Choroid plexus epithelial cell (primary cell): ENCODE results near the gene IGLL5.

Experiments
- DNase-seq: peaks from one replicate; pipeline ENCODE4 v3.0.0-alpha.2; 2010; ENCODE audit warnings: low read depth
- H3K4me3 ChIP-seq: 2 replicates; pipeline ENCODE4 v1.5.1; 2011; ENCODE audit warnings: low read depth, mild to moderate bottlenecking, control low read depth, low read length, moderate library complexity
- CTCF ChIP-seq: conservative IDR thresholded peaks from 2 replicates; pipeline ENCODE4 v1.5.1; 2011; ENCODE audit warnings: low read depth, mild to moderate bottlenecking, control low read depth, inconsistent platforms, low read length, moderate library complexity

Gene IGLL5

GRCh38 chr22:22936915-22937656, 49.5 kb downstream of the IGLL5 start:
- no peak for DNase-seq
- TF ChIP-seq CTCF, result no peak

GRCh38 chr22:22937894-22938480, 50.4 kb downstream of the IGLL5 start:
- TF ChIP-seq CTCF, result no peak
- H3K4me3 ChIP-seq, result no peak overlapping the region
- DNase-seq, result no peak

More at GRCh38 chr22:22936915-22937656, 49.5 kb downstream of the IGLL5 start:
- H3K4me3 ChIP-seq, result no peak overlapping the region

GRCh38 chr22:22938672-22939587, 51.3 kb downstream of the IGLL5 start:
- no peak overlapping the region for H3K4me3 ChIP-seq
- no peak for DNase-seq
- no peak for TF ChIP-seq CTCF

GRCh38 chr22:22939588-22940368, 52.2 kb downstream of the IGLL5 start:
- DNase-seq, result no peak
- H3K4me3 ChIP-seq, result no peak overlapping the region
- no peak for TF ChIP-seq CTCF

- no peak for DNase-seq
- no peak overlapping the region for H3K4me3 ChIP-seq
- TF ChIP-seq CTCF, result no peak
These were observed 53.5 kb downstream of the IGLL5 start for GRCh38 chr22:22940961-22941605.
